C1 segment of cervical spinal cord (tissue), 14 donors: Measurements from ENCODE around the gene MAP1LC3B2.
A peak's percentile ranks its signal among the peaks of the same experiment; 100 is the strongest.
"Not testable (repeated sequence)": the region's sequence is repeated elsewhere in the genome, so short reads cannot be mapped to it uniquely, and the experiment has no call there.

Source experiments
- DNase-seq, 14 donors: peaks; one replicate each; lab custom pipeline; 2025; lab: John Stamatoyannopoulos, UW

Gene MAP1LC3B2

GRCh38 chr12:116556964-116557698, 2.0 kb upstream of the MAP1LC3B2 start:
- no peak for DNase-seq

DNA sequence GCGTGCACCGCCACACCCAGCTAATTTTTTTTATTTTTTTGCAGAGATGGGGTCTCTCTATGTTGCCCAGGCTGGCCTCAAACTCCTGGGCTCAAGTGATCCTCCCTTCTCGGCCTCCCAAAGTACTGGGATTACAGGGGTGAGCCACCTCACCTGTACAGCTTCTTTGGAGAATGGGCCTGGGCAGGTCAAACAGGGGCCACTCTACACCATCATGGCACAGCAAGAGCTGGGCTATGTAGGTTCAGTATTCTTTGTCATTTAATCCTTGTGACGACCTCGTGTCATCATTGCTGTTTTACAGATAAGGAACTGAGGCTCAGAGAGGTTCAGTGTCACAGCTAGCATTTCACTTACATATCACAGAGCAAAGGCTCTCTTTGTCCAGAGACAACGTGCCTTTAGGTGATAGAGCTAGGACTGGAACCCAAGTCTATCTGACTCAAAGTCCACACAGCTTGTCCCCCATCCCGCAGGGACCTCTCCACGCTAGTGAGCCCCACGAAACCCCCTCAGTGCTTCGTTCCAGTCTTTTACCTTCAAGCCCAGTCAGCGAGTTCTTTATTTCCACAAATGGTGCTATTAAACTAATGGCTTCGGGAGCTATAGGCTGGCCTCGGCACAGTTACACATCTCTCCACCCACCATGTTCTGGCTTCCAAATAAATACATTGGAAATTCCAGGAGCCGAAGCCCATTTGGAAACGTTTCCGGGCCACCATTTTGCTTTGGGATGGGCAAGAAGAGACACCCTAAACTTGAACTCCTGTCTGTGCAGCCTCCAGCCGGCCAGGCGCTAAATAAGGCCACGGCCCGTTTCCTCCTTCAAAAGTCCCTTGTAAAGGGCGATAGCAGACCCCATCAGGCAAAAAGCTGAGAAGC, 660 bp upstream of the MAP1LC3B2 start:
- DNase-seq, result no peak

DNA sequence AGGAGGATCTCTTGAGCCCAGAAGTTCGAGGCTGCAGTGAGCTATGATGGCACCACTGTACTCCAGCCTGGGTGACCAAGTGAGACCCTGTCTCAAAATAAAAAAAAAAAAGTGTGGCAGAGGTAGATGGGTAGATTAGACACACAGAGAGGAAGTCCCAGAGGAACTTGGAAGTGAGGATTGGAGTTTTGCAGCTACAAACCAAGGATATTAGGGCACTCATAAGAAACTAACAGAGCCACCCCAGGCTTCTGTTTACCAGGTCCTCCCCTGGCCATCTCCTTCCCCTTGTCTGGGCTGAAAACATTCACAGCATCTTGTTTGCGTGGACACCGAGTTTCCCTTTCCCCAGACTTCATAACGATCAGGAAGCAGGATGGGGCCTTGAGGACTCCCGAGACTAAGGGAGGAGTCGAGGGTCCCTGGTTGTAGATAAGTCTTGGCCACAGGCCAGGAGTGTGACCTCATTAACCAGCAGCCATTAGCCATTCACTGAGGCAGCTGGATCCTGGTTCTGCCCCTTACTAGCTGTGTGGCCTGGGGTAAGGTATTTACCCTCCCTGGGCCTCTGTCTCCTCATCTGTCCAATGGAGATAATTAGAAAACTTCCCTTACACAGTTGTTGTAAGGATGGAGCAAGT, 2.1 kb downstream of the MAP1LC3B2 start:
- DNase-seq, result no peak

GRCh38 chr12:116562090-116562489, 2.9 kb downstream of the MAP1LC3B2 start:
- no peak for DNase-seq

- no peak for DNase-seq
Measured at GRCh38 chr12:116563262-116563661, 4.1 kb downstream of the MAP1LC3B2 start.

GRCh38 chr12:116564080-116564479, 4.9 kb downstream of the MAP1LC3B2 start:
- no peak for DNase-seq

- not testable (repeated sequence) for DNase-seq
Measured at GRCh38 chr12:116565221-116565620, 6.0 kb downstream of the MAP1LC3B2 start.

DNA sequence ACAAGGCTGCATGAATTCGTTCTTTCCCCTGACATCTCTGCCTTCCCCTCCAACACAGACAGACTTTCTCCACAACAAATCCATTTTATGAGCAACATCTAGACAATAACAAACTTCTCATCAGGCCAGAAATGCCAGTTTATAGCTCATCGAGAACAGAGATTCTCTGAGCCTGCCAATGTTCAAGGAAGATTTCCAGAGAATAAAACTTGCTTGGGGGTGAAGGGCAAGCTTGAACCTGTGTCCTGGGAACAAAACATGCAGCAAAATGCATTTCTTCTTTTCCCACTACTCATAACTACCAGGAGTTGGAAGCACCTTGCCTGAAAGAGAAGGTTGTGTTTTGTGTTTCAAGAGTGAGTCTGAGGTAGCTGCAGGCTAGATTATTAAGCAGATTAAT, 6.8 kb downstream of the MAP1LC3B2 start:
- no peak for DNase-seq

DNA sequence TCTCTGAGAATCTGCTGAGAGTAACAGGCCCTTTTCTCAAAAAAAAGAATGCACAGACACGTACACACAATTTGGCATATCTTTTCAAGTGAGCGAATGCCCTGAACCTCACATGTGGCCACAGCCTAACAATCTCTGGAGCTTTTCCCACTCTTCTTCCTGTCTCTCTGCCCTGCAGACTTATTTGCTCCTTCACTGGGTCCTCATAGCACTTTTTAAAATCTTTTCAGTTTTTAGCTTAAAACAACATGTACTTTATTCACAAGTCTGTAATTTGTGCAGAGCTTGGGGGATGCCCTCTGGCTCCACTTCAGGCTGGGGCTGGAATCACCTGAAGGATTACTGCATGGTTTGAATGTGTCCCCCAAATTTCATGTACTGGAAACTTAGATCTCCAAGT, 9.0 kb downstream of the MAP1LC3B2 start:
- DNase-seq, result no peak

GRCh38 chr12:116571089-116571488, 11.9 kb downstream of the MAP1LC3B2 start:
- DNase-seq, result no peak

DNA sequence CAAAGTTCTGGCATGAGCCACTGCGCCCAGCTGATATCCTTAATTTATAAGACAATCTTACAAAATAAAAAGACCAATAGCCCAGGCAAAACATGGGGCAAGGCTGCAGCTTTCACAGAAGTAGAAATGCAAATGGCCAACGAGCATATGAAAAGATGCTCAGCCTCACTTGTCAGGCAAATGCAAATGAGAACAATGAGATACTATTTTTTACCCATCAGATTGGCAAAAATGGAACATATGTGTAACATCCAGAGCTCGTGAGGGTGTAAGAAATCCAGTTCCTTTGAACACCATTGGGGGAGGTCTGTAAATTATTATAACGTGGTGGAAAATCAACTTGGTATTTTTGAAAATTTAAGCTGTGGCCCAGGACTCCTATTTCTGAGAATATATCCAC, 14.6 kb downstream of the MAP1LC3B2 start:
- DNase-seq, result no peak

DNA sequence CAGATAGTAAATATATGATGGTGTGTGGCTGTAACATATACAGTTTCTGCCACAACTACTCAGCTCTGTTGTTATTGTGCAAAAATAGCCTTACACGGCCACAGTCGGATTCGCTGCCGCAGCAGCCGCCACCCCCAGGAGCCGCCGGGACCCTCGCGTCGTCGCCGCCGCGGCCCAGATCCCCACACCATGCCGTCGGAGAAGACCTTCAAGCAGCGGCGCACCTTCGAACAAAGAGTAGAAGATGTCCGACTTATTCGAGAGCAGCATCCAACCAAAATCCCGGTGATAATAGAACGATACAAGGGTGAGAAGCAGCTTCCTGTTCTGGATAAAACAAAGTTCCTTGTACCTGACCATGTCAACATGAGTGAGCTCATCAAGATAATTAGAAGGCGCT, 16.6 kb downstream of the MAP1LC3B2 start:
- not testable (repeated sequence) for DNase-seq

DNA sequence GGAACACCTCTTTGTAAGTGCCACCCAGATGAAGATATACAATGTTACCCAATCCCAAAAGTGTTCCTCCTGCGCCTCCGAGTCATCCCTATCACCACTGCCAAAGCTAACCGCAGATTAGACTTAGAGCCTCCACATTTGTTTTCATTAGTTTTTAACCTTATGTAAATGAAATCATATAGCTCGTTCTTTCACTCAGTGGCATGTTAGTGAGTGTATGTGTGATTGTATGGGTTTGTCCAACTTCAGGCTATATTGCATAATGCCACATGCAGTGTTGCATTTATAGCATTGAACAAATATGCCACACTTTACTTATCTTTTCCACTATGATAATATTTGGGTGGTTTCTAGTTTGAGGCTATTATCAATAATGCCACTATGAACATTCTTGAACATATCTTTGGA, 18.0 kb downstream of the MAP1LC3B2 start:
- no peak for DNase-seq

GRCh38 chr12:116578051-116578450, 18.9 kb downstream of the MAP1LC3B2 start:
- no peak for DNase-seq

DNA sequence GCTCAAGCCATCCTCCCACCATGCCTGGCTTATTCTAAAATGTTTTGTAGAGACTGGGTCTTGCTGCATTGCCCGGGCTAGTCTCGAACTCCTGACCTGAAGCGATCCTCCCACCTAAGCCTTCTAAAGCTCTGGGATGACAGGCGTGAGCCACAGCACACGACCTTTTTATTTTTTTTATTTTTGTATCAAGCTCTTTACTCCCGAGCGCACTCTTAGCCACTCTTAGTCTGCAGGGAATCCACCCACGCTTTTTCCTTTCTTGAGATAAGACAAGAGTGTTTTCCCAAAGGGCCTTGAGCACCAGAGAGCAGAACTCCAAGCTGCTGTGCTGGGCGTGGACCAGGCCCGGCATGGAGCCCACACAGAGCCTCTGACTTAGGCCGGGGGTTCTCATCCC, 23.4 kb downstream of the MAP1LC3B2 start:
- no peak for DNase-seq

DNA sequence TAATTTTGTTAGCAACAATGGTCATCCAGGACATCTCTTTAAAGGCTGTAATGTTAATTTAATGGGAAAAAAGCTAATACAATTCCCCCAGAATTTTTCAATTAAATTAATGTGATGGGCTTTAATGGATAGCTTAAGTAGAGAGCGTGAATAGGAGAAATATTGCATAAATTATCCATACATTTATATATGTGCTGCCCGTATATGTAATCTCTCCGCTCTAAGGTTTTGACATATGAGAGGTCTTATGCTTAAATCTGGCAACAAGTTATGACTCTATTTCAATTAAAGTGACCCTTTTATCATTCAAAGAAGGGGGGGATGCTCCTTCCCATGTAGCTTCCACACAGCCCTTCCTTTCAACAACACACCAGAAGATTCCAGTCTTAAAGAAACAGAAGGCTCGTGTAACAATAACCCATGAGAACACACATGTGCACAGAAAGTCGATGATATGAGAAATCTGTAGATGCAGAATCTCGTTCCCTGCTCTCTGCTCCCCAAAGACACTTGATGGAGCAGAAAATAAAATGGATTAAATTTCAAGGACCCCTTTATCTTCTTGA, 24.0 kb downstream of the MAP1LC3B2 start:
- DNase-seq, result no peak

DNA sequence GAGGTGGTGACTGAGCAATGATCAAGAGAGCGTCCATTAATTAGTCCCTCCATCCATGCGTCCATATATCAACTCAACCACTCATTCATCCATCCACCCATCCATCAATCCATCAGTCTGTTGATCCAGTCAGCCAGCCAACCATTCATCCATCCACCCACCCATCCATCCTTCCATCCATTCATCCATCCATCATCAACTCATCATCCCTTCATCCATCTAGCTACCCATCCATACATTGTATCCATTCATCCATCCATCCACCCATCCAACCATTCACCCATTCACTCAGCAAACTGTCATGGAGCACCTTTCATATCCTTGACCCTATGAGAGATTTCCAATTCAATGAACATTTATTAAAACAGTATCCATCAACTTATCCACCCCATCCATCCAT, 28.1 kb downstream of the MAP1LC3B2 start:
- DNase-seq, result no peak

GRCh38 chr12:116588390-116589028, 29.3 kb downstream of the MAP1LC3B2 start:
- DNase-seq, result no peak

DNA sequence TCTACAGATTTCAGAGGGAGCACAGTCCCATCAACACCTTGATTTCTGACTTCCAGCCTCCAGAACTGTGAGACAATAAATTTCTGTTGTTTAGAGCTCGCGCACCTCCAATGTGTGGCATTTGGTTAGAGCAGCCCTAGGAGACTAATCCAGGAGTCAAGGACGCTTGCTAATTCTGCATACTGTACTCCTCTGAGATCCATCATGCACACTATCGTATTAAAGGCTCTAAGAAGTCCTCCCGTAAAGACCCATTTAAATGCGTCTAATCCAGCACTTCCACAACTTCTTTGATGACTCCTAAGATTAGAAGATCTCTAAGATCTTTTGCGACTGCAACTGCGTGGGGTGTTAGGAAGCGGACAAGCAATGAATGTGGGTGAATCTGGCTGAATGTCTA, 30.4 kb downstream of the MAP1LC3B2 start:
- DNase-seq, result no peak

- no peak for DNase-seq
Measured at GRCh38 chr12:116590561-116590960, 31.4 kb downstream of the MAP1LC3B2 start.

DNA sequence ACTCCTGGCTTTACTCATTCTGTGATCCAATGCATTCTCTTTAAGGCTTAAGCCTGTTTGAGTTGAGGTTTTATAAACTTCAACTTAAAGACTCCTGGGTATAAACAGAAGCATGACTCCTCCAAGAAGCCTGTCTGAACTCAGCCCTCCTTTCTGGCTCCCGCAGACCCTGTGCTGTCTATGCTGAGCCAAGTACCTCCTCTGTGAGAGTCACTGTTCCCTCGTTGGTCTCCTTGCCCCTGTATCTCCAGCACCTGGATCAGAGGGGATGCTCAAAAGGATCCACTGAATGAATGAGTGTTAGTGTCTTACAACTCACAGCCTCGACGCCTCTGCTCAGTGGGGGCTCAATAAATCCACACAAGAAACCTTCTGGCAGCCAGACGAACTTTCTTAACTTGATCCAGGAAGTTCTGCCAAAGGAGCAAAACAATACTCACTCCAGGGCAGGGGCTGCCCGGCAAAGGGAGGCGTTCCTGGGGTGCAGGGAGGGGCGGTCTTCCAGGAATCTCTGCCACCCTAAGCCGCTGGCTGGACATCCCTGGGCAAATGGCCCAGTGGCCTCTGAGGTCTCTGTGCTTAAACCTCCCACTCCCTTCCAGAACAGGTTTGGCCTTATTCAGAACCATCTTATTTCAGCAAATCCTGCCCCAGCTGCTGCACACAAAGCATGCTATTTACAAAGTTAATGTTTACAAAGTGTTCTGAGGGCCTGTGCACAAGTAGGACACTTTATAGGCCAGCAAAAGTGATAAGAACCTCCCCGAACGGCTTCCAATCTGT, 32.9 kb downstream of the MAP1LC3B2 start:
- DNase-seq, result peak in 11 of 14 donors; percentile 3 to 83 (median 31)
